Measurements from ENCODE around the gene OPRD1. TPM values are rescaled to one million over a fixed set of nuclear protein-coding genes. Genes with fewer than 3 reads are reported as not detected.
"Not testable (repeated sequence)": the region's sequence is repeated elsewhere in the genome, so short reads cannot be mapped to it uniquely, and the experiment has no call there.

Gene OPRD1
- total RNA-seq (2014; rRNA removed; shearing (Covaris generic)) = not detected in 2 replicates

GRCh38 chr1:28811766-28812668 is at the start of gene OPRD1:
Gene OPRD1, plus strand, starts transcription at chr1:28812170. Its CDS starts 214 bp downstream, at chr1:28812384.
- no peak for DNase-seq (ENCODE audit: low spot score)

GRCh38 chr1:28766532-28767183 is 45.3 kb upstream of the OPRD1 start:
- no peak for DNase-seq (ENCODE audit: low spot score)

DNA sequence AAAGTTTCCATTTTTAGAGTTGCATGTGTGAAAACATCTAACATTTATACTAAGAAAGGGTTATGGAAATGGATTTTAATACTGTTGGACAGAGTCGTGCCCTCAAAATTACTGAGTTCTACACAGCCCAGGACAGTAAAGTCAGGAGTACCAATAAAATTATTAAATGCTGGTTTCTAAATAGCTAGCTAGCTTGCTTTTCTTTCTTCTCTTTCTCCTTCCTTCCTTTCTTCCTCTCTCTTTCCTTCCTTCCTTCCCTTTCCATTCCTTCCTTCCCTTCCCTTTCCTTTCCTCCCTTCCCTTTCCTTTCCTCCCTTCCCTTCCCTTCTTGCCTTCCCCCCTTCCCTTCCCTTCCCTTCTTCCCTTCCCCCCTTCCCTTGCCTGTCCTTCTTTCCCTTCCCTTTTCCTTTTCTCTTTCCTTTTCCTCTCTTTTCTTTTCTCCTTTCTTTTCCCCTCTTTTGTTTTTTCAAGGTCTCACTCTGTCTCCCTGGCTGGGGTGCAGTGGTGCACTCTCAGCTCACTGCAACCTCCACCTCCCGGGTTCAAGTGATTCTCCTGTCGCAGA is 41.3 kb upstream of the OPRD1 start:
- DNase-seq (ENCODE audit: low spot score) = no peak

DNA sequence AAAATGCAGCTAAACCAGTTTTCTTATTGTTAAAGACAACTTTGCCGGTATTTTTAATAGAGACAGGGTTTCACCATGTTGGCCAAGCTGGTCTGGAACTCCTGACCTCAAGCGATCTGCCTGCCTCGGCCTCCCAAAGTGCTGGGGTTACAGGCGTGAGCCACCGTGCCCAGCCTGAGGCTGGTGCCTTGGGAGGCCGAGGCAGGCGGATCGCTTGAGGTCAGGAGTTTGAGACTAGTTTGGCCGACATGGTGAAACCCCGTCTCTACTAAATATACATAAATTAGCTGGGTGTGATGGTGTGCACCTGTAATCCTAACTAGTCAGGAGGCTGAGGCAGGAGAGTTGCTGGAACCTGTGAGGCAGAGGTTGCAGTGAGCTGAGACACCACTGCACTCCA is 40.0 kb upstream of the OPRD1 start:
- not testable (repeated sequence) for DNase-seq (ENCODE audit: low spot score)

DNA sequence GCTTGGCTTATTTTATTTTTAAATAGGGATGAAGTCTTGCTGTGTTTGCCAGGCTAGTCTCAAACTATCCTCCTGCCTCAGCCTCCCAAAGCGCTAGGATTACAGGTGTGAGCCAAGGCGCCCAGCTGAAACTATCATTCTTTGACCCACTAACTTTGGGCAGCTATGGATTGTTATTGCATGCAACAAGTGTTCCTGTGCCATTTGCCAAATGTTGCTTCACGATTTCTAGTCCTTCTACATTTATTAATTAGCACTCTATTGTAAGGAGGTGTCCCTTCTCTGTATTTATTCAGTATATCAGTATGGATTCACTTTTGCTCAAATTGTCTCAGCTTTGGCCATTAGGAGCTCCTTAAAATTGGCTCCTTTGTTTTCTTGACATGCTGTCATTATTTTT is 38.9 kb upstream of the OPRD1 start:
- DNase-seq (ENCODE audit: low spot score) = no peak

DNA sequence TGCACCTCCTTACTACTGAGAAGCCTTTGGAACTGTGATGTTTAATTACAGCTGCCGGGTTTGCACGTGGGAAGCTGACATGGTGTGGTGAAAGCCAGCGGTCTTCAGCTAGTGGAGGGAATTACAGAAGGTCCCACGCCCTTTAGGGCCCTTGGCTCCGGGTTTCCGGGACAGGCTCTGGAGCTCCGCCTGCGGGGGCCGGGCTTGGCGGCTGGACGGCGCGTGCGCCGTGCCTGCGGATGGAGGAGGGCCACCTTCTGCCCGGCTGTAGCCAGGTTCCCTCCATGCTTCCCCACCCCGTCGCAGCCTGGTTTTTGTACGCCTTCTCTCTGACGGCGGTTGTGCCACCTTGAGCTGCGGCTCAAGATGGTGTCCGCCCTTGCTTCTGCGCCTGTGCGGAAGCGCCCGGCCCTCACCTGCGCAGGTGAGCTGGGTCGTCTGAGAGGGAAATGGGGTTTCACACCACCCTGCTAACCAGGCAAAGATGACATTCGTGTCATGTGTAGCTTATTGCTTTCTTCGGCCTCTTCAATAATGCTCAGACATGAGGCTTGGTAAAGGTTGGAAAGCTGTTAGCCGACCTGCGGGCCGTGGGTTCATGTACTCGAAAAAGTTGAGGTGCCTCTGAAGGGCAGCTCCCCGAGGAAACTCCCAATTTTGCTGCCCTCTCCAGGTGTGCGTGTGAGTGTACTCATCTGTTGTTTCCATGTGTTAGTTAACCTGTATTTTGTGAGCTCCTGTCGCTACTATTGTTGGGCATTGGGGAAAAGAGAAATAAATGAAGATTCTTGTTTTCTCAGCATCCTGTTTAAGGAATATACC is 36.6 kb upstream of the OPRD1 start:
- DNase-seq (ENCODE audit: low spot score) = no peak

DNA sequence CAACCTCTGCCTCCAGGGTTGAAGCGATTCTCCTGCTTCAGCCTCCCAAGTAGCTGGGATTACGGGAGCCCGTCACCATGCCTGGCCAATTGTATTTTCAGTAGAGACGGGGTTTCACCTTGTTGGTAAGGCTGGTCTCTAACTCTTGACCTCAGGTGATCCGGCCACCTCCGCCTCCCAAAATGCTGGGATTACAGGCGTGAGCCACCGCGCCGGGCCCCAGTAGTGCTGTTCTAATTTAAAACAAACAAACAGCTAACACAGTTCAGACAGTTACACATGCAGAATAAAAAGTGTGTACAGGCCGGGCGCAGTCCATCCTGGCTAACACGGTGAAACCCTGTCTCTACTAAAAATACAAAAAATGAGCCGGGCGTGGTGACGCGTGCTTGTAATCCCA is 35.6 kb upstream of the OPRD1 start:
- no peak for DNase-seq (ENCODE audit: low spot score)

- no peak for DNase-seq (ENCODE audit: low spot score)
These were observed 33.9 kb upstream of the OPRD1 start for GRCh38 chr1:28778021-28778420.

DNA sequence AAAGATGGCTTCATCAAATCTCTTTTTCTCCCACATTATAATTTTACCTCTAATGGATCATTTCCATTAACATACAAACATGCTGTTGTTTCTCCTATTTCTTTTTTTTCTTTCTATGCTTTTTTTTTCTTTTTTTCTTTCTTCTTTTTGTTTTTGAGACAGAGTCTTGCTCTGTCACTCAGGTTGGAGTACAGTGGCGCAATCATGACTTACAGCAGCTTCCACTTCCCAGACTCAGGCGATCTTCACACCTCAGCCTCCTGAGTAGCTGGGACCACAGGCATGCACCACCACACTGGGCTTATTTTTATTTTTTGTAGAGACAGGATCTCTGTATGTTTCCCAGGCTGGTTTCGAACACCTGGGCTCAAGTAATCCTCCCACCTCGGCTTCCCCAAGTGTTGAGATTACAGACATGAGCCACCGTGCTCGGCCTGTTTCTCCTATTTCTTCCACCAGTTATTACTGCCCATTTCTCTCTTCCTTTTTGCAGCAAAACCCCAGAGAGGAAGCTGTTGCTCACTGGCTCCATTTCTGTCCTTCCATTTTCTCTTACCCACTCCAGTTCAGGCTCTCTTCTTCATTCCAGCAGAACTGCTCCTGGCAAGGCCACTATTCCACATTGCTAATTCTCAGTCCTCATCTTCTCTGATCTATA is 32.1 kb upstream of the OPRD1 start:
- DNase-seq (ENCODE audit: low spot score) = no peak

DNA sequence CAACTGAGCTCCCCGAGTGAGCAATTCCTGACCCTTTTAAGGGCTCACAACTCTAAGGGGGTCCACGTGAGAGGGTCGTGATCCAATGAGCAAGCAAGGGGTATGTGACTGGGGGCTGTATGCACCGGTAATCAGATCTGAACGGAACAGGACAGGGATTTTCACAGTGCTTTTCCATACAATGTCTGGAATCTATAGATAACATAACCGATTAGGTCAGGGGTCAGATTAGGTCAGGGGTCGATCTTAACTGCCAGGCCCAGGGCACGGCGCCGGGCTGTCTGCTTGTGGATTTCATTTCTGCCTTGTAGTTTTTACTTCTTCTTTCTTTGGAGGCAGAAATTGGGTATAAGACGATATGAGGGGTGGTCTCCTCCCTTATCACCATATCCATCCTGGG is 30.7 kb upstream of the OPRD1 start:
- DNase-seq (ENCODE audit: low spot score) = no peak

DNA sequence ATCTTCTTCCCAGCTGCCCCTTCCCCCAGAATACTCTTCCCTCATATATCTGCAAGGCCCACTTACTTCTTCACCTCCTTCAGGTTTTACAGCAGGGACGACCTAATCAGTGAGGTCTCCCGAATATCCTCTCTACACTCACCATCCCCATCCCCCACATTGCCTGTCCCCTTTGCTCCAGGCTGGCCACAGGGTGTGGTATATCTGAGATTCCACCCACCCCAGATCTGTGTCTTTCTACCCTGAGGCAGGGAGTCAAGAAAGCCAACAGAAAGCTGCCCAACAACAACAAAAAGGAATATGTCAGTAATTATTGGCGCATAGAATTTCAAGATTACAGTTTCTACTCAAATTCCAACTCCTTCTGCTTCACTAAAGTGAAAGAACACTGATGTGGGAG is 30.0 kb upstream of the OPRD1 start:
- DNase-seq (ENCODE audit: low spot score) = no peak

GRCh38 chr1:28783363-28783762 is 28.6 kb upstream of the OPRD1 start:
- no peak for DNase-seq (ENCODE audit: low spot score)

DNA sequence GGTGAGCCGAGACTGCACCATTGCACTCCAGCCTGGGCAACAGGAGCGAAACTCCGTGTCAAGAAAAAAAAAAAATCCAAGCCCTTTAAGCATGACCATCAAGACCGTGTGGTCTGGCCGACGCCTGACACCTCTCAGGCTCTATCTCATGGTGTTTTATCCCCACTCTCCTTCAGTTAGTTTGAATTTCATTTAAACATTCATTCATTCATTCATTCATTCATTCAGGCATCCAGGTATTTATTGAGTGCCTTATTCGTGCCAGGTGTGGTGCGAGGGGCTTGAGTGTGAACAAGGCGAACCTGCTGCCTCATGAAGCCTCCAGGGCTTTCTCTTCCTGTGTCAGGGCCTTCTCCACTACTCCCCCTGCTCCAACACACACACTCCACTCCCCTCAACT is 22.6 kb upstream of the OPRD1 start:
- DNase-seq (ENCODE audit: low spot score) = no peak

GRCh38 chr1:28789816-28790215 is 22.2 kb upstream of the OPRD1 start:
- DNase-seq (ENCODE audit: low spot score) = no peak

- DNase-seq (ENCODE audit: low spot score) = no peak
These were observed 21.5 kb upstream of the OPRD1 start for GRCh38 chr1:28790377-28791035.

DNA sequence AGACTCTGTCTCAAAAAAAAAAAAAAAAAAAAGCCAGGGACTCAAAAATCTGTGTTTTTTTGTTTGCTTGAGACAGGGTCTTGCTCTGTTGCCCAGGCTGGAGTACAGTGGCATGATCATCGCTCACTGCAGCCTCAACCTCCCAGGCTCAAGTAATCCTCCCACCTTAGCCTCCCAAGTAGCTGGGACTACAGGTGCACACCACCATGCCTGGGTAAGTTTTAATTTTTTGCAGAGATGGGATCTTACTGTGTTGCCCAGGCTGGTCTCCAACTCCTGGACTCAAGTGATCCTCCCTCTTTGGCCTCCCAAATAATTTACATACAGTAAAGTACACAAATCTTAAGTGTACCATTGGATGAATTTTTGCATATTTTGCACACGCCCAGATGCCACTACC is 20.0 kb upstream of the OPRD1 start:
- not testable (repeated sequence) for DNase-seq (ENCODE audit: low spot score)

- DNase-seq (ENCODE audit: low spot score) = no peak
These were observed 19.3 kb upstream of the OPRD1 start for GRCh38 chr1:28792644-28793121.

GRCh38 chr1:28794582-28794981 is 17.4 kb upstream of the OPRD1 start:
- not testable (repeated sequence) for DNase-seq (ENCODE audit: low spot score)

DNA sequence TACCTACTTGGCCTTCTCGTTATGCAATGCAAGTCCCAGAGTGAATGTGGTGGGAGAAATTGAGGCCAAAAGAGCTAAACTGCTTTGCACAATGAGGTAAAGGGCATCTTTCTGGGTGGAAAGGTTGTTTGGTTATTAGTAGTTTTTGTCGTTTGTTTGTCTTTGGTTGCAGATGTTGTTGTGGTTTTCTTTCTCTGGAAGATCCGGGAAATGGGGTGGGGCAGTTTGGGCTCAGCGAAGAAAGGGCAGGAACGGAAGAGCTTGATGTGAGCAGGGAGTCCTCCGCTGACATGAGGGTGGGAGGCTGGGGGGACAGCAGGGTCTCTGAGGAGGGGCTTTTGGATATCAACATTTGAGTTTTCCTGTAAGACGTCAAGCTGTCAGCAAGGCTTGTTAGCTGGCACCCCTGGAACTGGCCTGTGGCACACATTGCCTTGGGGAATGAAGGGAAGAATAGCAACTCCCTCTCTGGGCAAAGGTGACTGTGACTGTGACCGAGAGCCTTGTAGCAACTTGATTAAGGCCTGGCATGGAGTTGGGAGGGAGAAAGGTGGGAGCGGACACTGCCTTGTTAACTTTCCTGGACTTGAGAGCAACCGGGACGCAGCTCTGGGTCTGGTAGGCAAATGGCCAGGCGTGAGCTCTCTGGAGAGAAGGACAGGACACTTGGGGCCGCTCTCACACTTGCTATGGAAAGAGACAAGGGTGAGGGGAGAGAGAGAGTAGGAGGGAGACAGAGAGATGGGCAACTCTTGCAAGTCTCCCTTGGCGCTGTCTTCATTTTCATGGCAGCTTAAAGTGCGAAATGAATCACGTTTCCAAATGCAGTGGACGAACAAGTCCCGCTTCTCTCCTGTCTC is 15.4 kb upstream of the OPRD1 start:
- no peak for DNase-seq (ENCODE audit: low spot score)

DNA sequence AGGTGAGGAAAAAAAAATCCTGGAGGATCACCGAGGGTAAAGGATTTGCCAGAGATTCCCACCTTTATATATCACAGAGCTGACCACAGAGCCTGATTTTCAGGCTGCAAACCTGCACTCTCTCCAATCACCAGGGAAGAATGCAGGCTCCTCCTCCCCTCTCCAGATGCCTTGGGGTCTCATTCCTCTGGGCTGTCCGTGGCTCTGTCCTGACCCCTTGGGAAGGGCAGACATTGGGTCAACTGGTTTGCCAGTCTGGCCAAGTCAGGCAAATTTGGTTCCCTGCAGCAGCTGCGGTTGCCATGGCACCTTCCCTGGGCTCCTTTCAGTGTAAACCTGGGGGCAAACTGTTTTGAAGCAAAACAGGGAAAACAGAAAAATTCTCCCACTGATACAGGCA is 11.6 kb upstream of the OPRD1 start:
- no peak for DNase-seq (ENCODE audit: low spot score)
